GM23248 (cell line): ENCODE measurements around the gene ADGRL3.

Source experiments
- EZH2 ChIP-seq: fragments of 200-600 bp; sonication (generic); IDR thresholded peaks from 2 replicates; pipeline ENCODE4 v1.6.1; 2018; ENCODE audit warnings: antibody characterized with exemption, mild to moderate bottlenecking; ENCODE audit not compliant: insufficient read depth, poor library complexity, severe bottlenecking
- EZH2phosphoT487 ChIP-seq: fragments of 200-600 bp; sonication (generic); IDR thresholded peaks from 2 replicates; pipeline ENCODE4 v1.6.1; 2018; ENCODE audit warnings: antibody characterized with exemption, moderate library complexity, mild to moderate bottlenecking, low read depth; ENCODE audit not compliant: insufficient read depth

DNA sequence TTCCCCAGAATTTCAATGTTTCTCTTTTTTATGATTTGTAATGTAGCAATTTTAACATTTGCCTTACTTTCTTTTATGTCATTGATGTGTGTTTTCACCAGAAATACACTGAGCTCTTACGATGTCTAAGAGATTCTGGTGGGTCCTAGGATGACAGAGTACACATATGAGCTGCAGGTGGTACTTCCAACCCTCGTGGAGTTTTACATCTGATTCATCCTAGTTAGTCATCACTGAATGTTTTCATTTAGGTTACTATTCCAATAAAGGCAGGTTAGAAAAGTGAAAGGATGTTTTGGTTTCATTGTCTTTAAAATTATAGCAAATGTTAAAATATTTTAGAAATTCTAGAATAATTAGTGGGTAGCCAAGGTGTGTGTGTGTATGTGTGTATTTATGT lies 605.9 kb downstream of the ADGRL3 start:
- no peak for TF ChIP-seq EZH2
- no peak for TF ChIP-seq EZH2phosphoT487
